SH-SY5Y (cell line): ENCODE results near the gene ANKS4B.
A peak's percentile ranks its signal among the peaks of the same experiment; 100 is the strongest.

Experiments used
- GATA2 ChIP-seq: IDR thresholded peaks from 2 replicates; pipeline ENCODE4 v1.6.1; 2011; ENCODE audit warnings: mild to moderate bottlenecking, low read depth, low read length
- GATA3 ChIP-seq: IDR thresholded peaks from 2 replicates; pipeline ENCODE4 v1.6.1; 2011; ENCODE audit warnings: low read depth, mild to moderate bottlenecking, low read length, moderate library complexity

Gene ANKS4B

GRCh38 chr16:21235199-21235585, 1.7 kb downstream of the ANKS4B start:
- TF ChIP-seq GATA3 (no peak), GATA2 (no peak)

DNA sequence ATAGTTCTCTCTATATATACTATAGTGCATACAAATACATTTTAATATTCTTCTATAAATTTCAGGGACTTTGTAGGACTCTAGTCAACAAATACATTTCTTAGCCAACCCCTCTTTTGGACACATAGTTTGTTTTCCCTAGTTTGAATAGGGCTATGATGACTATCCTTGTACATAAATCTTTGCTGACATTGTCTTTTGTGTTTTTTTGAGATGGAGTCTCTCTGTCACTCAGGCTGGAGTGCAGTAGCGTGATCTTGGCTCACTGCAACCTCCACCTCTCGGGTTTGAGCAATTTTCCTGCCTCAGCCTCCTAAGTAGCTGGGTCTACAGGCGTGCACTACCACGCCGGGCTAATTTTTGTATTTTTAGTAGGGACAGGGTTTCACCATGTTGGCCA, 3.3 kb downstream of the ANKS4B start:
- TF ChIP-seq GATA2 (no peak), GATA3 (no peak)

GRCh38 chr16:21239646-21240045, 6.1 kb downstream of the ANKS4B start:
- TF ChIP-seq GATA3 = no peak
- no peak for TF ChIP-seq GATA2

- TF ChIP-seq GATA3 (no peak), GATA2 (no peak)
These were observed 9.3 kb downstream of the ANKS4B start for GRCh38 chr16:21242756-21243155.

GRCh38 chr16:21244518-21245215, 11.2 kb downstream of the ANKS4B start:
- TF ChIP-seq GATA3 (no peak), GATA2 (no peak)

GRCh38 chr16:21250072-21250923, 16.8 kb downstream of the ANKS4B start:
- TF ChIP-seq GATA2 = no peak
- TF ChIP-seq GATA3 = no peak

- TF ChIP-seq GATA2 = no peak
- TF ChIP-seq GATA3 = no peak
These were observed 20.0 kb downstream of the ANKS4B start for GRCh38 chr16:21253470-21253869.

DNA sequence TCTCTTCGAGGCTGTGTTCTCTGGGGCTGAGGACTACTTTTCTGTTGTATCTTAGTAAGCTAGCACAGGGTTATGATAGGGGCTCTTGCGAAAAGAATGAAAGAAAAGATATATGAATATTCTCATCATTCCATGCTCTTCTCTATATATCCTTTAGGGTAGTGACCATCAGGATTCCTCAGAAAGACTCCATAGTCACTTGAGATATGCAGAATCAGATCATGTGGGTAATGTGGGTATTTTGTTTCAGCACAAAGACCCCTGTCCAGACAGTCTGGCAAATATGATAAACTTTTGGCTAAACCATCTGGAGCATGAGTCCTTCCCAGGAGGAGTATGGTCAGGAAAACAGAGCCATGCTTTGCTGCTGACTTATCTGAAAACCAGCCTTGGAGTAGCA, 23.1 kb downstream of the ANKS4B start:
- TF ChIP-seq GATA2 = no peak
- TF ChIP-seq GATA3 = no peak

DNA sequence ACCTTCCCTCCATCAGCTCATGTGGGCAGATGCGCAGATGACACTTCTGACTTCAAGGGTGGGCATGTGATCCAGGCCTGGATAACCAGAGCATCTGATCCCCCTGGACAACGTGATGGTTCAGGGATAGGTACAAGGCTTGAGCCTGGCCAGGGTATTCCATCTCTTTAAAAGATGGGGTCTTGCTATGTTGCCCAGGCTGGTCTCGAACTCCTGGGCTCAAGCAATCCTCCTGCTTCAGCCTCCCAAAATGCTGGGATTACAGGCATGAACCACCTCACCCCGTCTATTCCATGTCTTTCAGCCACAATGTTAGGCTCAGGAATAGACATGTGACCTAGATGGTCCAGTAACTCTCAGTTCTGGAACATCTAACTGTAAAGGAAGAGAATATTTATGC, 23.8 kb downstream of the ANKS4B start:
- TF ChIP-seq GATA3 (no peak), GATA2 (no peak)

GRCh38 chr16:21260870-21261791, 27.6 kb downstream of the ANKS4B start:
- TF ChIP-seq GATA2 (no peak), GATA3 (no peak)

- TF ChIP-seq GATA3 = no peak
- TF ChIP-seq GATA2 = no peak
These were observed 29.5 kb downstream of the ANKS4B start for GRCh38 chr16:21262779-21263639.

DNA sequence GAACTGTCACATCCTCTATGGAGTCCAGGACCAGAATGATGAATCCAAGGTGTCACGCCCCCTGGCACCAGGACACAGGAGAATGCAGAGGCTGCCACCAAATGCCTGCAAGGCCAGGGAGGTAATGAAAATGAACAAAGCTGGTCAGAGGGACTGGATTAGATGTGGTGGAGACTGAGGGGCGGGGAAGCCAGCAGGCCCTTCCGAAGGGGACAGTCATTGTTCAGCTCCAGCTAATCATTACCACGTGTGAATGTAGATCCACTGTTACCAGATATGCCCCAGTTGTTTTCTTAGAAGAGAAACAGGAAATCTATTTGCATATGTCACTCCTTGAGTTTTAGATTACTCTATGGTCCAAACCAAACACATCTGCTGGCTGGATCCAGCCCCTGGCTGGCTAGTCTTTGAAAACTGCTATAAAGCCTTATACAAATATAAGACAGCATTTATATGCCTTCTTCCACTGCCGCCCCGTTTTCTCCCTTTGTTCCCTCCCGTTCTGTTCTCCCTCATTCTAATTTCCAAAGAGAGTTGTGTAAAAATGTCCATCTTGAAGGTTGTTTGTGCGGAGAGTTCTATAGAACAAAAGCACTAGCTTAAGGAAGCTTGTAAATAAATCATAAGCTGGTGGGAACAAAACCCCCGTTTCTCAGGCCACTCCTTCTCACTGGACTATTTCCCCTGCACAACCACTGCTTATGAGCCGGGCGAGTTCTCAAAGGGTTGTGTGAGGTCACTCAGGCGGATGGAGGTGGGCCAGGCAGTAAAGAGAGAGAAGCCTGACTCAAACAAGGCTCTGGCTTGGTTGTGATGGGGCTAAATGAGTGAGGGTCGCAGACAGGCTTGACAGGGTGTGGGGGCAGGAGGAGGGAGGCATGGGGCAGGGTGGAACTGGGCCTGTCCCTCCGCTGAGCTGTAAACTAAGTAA, 30.4 kb downstream of the ANKS4B start:
- TF ChIP-seq GATA2 (0 out of 2 replicates have a peak, but pooled peaks have one; percentile 12), GATA3 (no peak)
